Peyer's patch (tissue), 4 donors: ENCODE measurements around the gene AMZ1. TPM values are rescaled to one million over a fixed set of nuclear protein-coding genes. Genes with fewer than 3 reads are reported as not detected.

Source experiments
- DNase-seq, 3 donors: peaks; one replicate each; pipeline ENCODE4 v3.0.0-alpha.2; 2017 to 2019
- H3K27ac ChIP-seq, 4 donors: fragments of 200-600 bp; sonication (generic); one replicate each; pipeline ENCODE4 v1.5.1; 2016 to 2019
- H3K27me3 ChIP-seq, 2 donors: fragments of 200-600 bp; sonication (generic); one replicate each; pipeline ENCODE4 v1.5.1; 2019
- H3K36me3 ChIP-seq, 3 donors: fragments of 200-600 bp; sonication (generic); one replicate each; pipeline ENCODE4 v1.5.1; 2016 to 2019
- H3K4me1 ChIP-seq, 4 donors: fragments of 200-600 bp; sonication (generic); one replicate each; pipeline ENCODE4 v1.5.1; 2016 to 2019
- H3K4me3 ChIP-seq, 4 donors: fragments of 200-600 bp; sonication (generic); 1 replicate in 3 of 4; 2 replicates in 1 of 4; pipeline ENCODE4 v1.5.1; 2016 to 2019; ENCODE audit warnings: mild to moderate bottlenecking in 1 of 4
- H3K9me3 ChIP-seq, 4 donors: fragments of 200-600 bp; sonication (generic); one replicate each; pipeline ENCODE4 v1.5.1; 2016 to 2019; ENCODE audit warnings: mild to moderate bottlenecking in 1 of 4
- CTCF ChIP-seq, 6 experiments: fragments of 450-650 bp in 4 of 6; fragments of 200-600 bp in 2 of 6; sonication (generic) in 1 of 6; IDR thresholded peaks; one replicate each; pipeline ENCODE4 v1.5.1; 2017 to 2019; ENCODE audit warnings: antibody characterized with exemption in 6 of 6, mild to moderate bottlenecking in 3 of 6, moderate library complexity in 1 of 6
- POLR2A ChIP-seq, 2 donors: fragments of 450-650 bp; IDR thresholded peaks; one replicate each; pipeline ENCODE4 v1.5.1; 2017; ENCODE audit warnings: antibody characterized with exemption in 2 of 2, mild to moderate bottlenecking in 2 of 2, moderate library complexity in 2 of 2
- total RNA-seq, 4 donors: library from RNA; depleted of rRNA; stranded (reverse); fragments of >200 nt; gene quantifications; one replicate each; pipeline ENCODE4 v1.1.0, GENCODE V29; 2016

The AMZ1 gene
- total RNA-seq, 4 donors from 2014 or later = 0.67 TPM; not detected in 3

GRCh38 chr7:2713370-2713769, 25.4 kb downstream of the AMZ1 start:
- peaks cover 0 to 35% (median 18%) of the 10 kb centered on the region in 4 donors for H3K4me1 ChIP-seq
- no peak overlapping the region for H3K4me3 ChIP-seq
- TF ChIP-seq POLR2A (IDR thresholded peaks at IDR 0.05) (no peak), CTCF (IDR thresholded peaks at IDR 0.05) (no peak)
- H3K36me3 ChIP-seq = no peaks in the 10 kb centered on the region
- no peaks in the 10 kb centered on the region for H3K27me3 ChIP-seq
- no peaks in the 10 kb centered on the region for H3K9me3 ChIP-seq
- H3K27ac ChIP-seq = no peak overlapping the region
- no peak for DNase-seq

- no peaks in the 10 kb centered on the region for H3K36me3 ChIP-seq
- H3K27me3 ChIP-seq = no peaks in the 10 kb centered on the region
- DNase-seq = no peak
- TF ChIP-seq POLR2A (IDR thresholded peaks at IDR 0.05) = no peak
- peaks cover 0 to 36% (median 18%) of the 10 kb centered on the region in 4 donors for H3K4me1 ChIP-seq
- H3K9me3 ChIP-seq = no peaks in the 10 kb centered on the region
- no peak overlapping the region for H3K4me3 ChIP-seq
- no peak overlapping the region for H3K27ac ChIP-seq
Measured at GRCh38 chr7:2713978-2714377, 26.0 kb downstream of the AMZ1 start.

- H3K27me3 ChIP-seq = no peaks in the 10 kb centered on the region
- H3K9me3 ChIP-seq = no peaks in the 10 kb centered on the region
- H3K4me3 ChIP-seq = no peak overlapping the region
- no peak for DNase-seq
- no peaks in the 10 kb centered on the region for H3K36me3 ChIP-seq
- no peak overlapping the region for H3K27ac ChIP-seq
- H3K4me1 ChIP-seq = peaks cover 0 to 35% (median 17%) of the 10 kb centered on the region in 4 donors
- no peak for TF ChIP-seq CTCF (IDR thresholded peaks at IDR 0.05)
Measured at GRCh38 chr7:2714636-2715035, 26.6 kb downstream of the AMZ1 start.

- Histone ChIP-seq H3K27ac (no peak overlapping the region), H3K4me1 (peaks cover 0 to 25% (median 9%) of the 10 kb centered on the region in 4 donors), H3K4me3 (no peak overlapping the region), H3K36me3 (no peaks in the 10 kb centered on the region), H3K9me3 (no peaks in the 10 kb centered on the region), H3K27me3 (no peaks in the 10 kb centered on the region)
- TF ChIP-seq CTCF (IDR thresholded peaks at IDR 0.05) (no peak), POLR2A (IDR thresholded peaks at IDR 0.05) (no peak)
- no peak for DNase-seq
Measured at GRCh38 chr7:2715341-2716231, 27.6 kb downstream of the AMZ1 start.

GRCh38 chr7:2716488-2716887, 28.5 kb downstream of the AMZ1 start:
- TF ChIP-seq CTCF (IDR thresholded peaks at IDR 0.05) = no peak
- no peak for TF ChIP-seq POLR2A (IDR thresholded peaks at IDR 0.05)
- no peak for DNase-seq
- H3K4me1 ChIP-seq = peaks cover 0 to 21% (median 3%) of the 10 kb centered on the region in 4 donors
- H3K4me3 ChIP-seq = no peak overlapping the region
- no peaks in the 10 kb centered on the region for H3K27me3 ChIP-seq
- peak overlapping the region in 1 of 4 donors; percentile 56 for H3K27ac ChIP-seq
- H3K36me3 ChIP-seq = peaks cover 0 to 6% (median 0%) of the 10 kb centered on the region in 3 donors
- H3K9me3 ChIP-seq = no peaks in the 10 kb centered on the region

GRCh38 chr7:2716906-2717292, 28.9 kb downstream of the AMZ1 start:
- Histone ChIP-seq H3K4me3 (no peak overlapping the region), H3K36me3 (peaks cover 0 to 6% (median 0%) of the 10 kb centered on the region in 3 donors), H3K9me3 (no peaks in the 10 kb centered on the region), H3K27ac (peak overlapping the region in 2 of 4 donors; percentile 25 to 56), H3K27me3 (no peaks in the 10 kb centered on the region), H3K4me1 (peaks cover 0 to 21% (median 3%) of the 10 kb centered on the region in 4 donors)
- TF ChIP-seq CTCF (IDR thresholded peaks at IDR 0.05) = no peak
- no peak for TF ChIP-seq POLR2A (IDR thresholded peaks at IDR 0.05)
- DNase-seq = no peak
